ENCODE results near the gene CNTNAP3B. TPM values are rescaled to one million over a fixed set of nuclear protein-coding genes. Genes with fewer than 3 reads are reported as not detected.

Gene CNTNAP3B
- total RNA-seq = 1.2 and 7.1 TPM in 2 replicates

GRCh38 chr9:42129073-42129729 is at the start of gene CNTNAP3B:
CNTNAP3B (minus strand) TSS chr9:42129426; CDS start chr9:42129094, 332 bp downstream.

Other genes starting within 250 kb of the CNTNAP3B start
- not detected in 2 replicates for gene SPATA31A6, start 54.2 kb upstream of the CNTNAP3B start, total RNA-seq